ENCODE results near the gene SMIM12.

SMIM12 gene

GRCh38 chr1:34899906-34900305 is 40.4 kb upstream of the SMIM12 start:
- no peak overlapping the region for H3K27ac ChIP-seq (ENCODE audit: low read depth, low read length, poor library complexity, severe bottlenecking)
- H3K9ac ChIP-seq (ENCODE audit: low read length), result no peak overlapping the region
- no peak overlapping the region for H3K4me3 ChIP-seq (ENCODE audit: low read depth, low read length, poor library complexity, severe bottlenecking)
- TF ChIP-seq CTCF (IDR thresholded peaks at IDR 0.05; ENCODE audit: low read length) (no peak), EZH2 (IDR thresholded peaks at IDR 0.05; ENCODE audit: borderline replicate concordance, low read length) (no peak)
- no peaks in the 10 kb centered on the region for H3K27me3 ChIP-seq (ENCODE audit: insufficient read depth, low read length)
- H4K20me1 ChIP-seq (ENCODE audit: insufficient read depth, low read length), result no peaks in the 10 kb centered on the region
- H3K36me3 ChIP-seq (ENCODE audit: insufficient read depth, low read length), result no peaks in the 10 kb centered on the region
- no peaks in the 10 kb centered on the region for H3K4me1 ChIP-seq (ENCODE audit: insufficient read depth, low read length, severe bottlenecking)
- no peaks in the 10 kb centered on the region for H3K79me2 ChIP-seq (ENCODE audit: insufficient read depth, low read length)
- no peaks in the 10 kb centered on the region for H3F3A ChIP-seq (ENCODE audit: insufficient read depth, low read length)
- no peaks in the 10 kb centered on the region for H3K9me3 ChIP-seq (ENCODE audit: low read length)
- no peak overlapping the region for H2AFZ ChIP-seq (ENCODE audit: low read length)
- H3K9me2 ChIP-seq (ENCODE audit: low read depth, low read length), result no peaks in the 10 kb centered on the region
- no peak overlapping the region for H3K4me2 ChIP-seq (ENCODE audit: low read length)

- Histone ChIP-seq H3F3A (ENCODE audit: insufficient read depth, low read length) (no peaks in the 10 kb centered on the region), H2AFZ (ENCODE audit: low read length) (no peak overlapping the region), H3K79me2 (ENCODE audit: insufficient read depth, low read length) (no peaks in the 10 kb centered on the region), H3K27ac (ENCODE audit: low read depth, low read length, poor library complexity, severe bottlenecking) (no peak overlapping the region), H3K4me3 (ENCODE audit: low read depth, low read length, poor library complexity, severe bottlenecking) (no peak overlapping the region), H3K27me3 (ENCODE audit: insufficient read depth, low read length) (no peaks in the 10 kb centered on the region), H4K20me1 (ENCODE audit: insufficient read depth, low read length) (no peaks in the 10 kb centered on the region), H3K4me1 (ENCODE audit: insufficient read depth, low read length, severe bottlenecking) (no peaks in the 10 kb centered on the region), H3K9me3 (ENCODE audit: low read length) (no peaks in the 10 kb centered on the region), H3K9ac (ENCODE audit: low read length) (no peak overlapping the region), H3K4me2 (ENCODE audit: low read length) (no peak overlapping the region), H3K36me3 (ENCODE audit: insufficient read depth, low read length) (no peaks in the 10 kb centered on the region), H3K9me2 (ENCODE audit: low read depth, low read length) (no peaks in the 10 kb centered on the region)
- TF ChIP-seq CTCF (IDR thresholded peaks at IDR 0.05; ENCODE audit: low read length), result no peak
- TF ChIP-seq EZH2 (IDR thresholded peaks at IDR 0.05; ENCODE audit: borderline replicate concordance, low read length), result no peak
These were observed 39.9 kb upstream of the SMIM12 start for GRCh38 chr1:34899471-34899870.

- Histone ChIP-seq H2AFZ (ENCODE audit: low read length) (no peak overlapping the region), H3K4me1 (ENCODE audit: insufficient read depth, low read length, severe bottlenecking) (no peaks in the 10 kb centered on the region), H3F3A (ENCODE audit: insufficient read depth, low read length) (no peaks in the 10 kb centered on the region), H3K9me2 (ENCODE audit: low read depth, low read length) (no peaks in the 10 kb centered on the region), H3K4me3 (ENCODE audit: low read depth, low read length, poor library complexity, severe bottlenecking) (no peak overlapping the region), H3K36me3 (ENCODE audit: insufficient read depth, low read length) (no peaks in the 10 kb centered on the region), H3K9ac (ENCODE audit: low read length) (no peak overlapping the region), H3K4me2 (ENCODE audit: low read length) (no peak overlapping the region), H3K79me2 (ENCODE audit: insufficient read depth, low read length) (no peaks in the 10 kb centered on the region), H3K27me3 (ENCODE audit: insufficient read depth, low read length) (no peaks in the 10 kb centered on the region), H3K27ac (ENCODE audit: low read depth, low read length, poor library complexity, severe bottlenecking) (no peak overlapping the region), H4K20me1 (ENCODE audit: insufficient read depth, low read length) (no peaks in the 10 kb centered on the region), H3K9me3 (ENCODE audit: low read length) (no peaks in the 10 kb centered on the region)
- no peak for TF ChIP-seq EZH2 (IDR thresholded peaks at IDR 0.05; ENCODE audit: borderline replicate concordance, low read length)
- TF ChIP-seq CTCF (IDR thresholded peaks at IDR 0.05; ENCODE audit: low read length), result no peak
These were observed 38.8 kb upstream of the SMIM12 start for GRCh38 chr1:34898330-34898761.
